ENCODE measurements around the gene EIF3B.
"Not testable (repeated sequence)": the region's sequence is repeated elsewhere in the genome, so short reads cannot be mapped to it uniquely, and the experiment has no call there.

The EIF3B gene

GRCh38 chr7:2354186-2354938 is at the start of gene EIF3B:
EIF3B (plus strand) TSS chr7:2354827; CDS start chr7:2354922, 95 bp downstream.
- Histone ChIP-seq H3K79me2 (ENCODE audit: low read length) (peaks cover 62% of the 10 kb centered on the region), H3K27ac (ENCODE audit: low read length) (peak within 1 kb of the TSS; percentile 80)

GRCh38 chr7:2305258-2305657 is 49.4 kb upstream of the EIF3B start:
- not testable (repeated sequence) for H4K20me1 ChIP-seq (ENCODE audit: insufficient read depth, low read length); H3K9me3 ChIP-seq (ENCODE audit: insufficient read depth, low read length); H3K27ac ChIP-seq (ENCODE audit: low read length); H3K27me3 ChIP-seq (ENCODE audit: low read depth, low read length); H3K9ac ChIP-seq (ENCODE audit: low read length); H3K4me2 ChIP-seq (ENCODE audit: low read length); H3K4me3 ChIP-seq (ENCODE audit: low read length); H2AFZ ChIP-seq (ENCODE audit: low read depth, low read length); H3K36me3 ChIP-seq (replicated peaks; ENCODE audit: low read depth, low read length)
- Histone ChIP-seq H3K79me2 (ENCODE audit: low read length) (peaks cover 48% of the 10 kb centered on the region), H3K4me1 (ENCODE audit: low read length) (peaks cover 26% of the 10 kb centered on the region)

More at GRCh38 chr7:2354186-2354938, at the start of gene EIF3B:
- Histone ChIP-seq H3K4me1 (ENCODE audit: low read length) (peaks cover 13% of the 10 kb centered on the region; the same call in 1 of the 2 replicates), H3K4me3 (ENCODE audit: low read length) (peak within 1 kb of the TSS; percentile 97), H2AFZ (ENCODE audit: low read depth, low read length) (peak within 1 kb of the TSS; percentile 89), H3K27me3 (ENCODE audit: low read depth, low read length) (no peaks in the 10 kb centered on the region), H4K20me1 (ENCODE audit: insufficient read depth, low read length) (peaks cover 31% of the 10 kb centered on the region), H3K9me3 (ENCODE audit: insufficient read depth, low read length) (no peaks in the 10 kb centered on the region), H3K36me3 (replicated peaks; ENCODE audit: low read depth, low read length) (peaks cover 28% of the 10 kb centered on the region), H3K9ac (ENCODE audit: low read length) (peak within 1 kb of the TSS; percentile 94), H3K4me2 (ENCODE audit: low read length) (peak within 1 kb of the TSS; percentile 98)
- TF ChIP-seq EZH2phosphoT487 (IDR thresholded peaks at IDR 0.05; ENCODE audit: low read depth) (no peak), CTCF (IDR thresholded peaks at IDR 0.05; ENCODE audit: low read depth, low read length) (no peak)

DNA sequence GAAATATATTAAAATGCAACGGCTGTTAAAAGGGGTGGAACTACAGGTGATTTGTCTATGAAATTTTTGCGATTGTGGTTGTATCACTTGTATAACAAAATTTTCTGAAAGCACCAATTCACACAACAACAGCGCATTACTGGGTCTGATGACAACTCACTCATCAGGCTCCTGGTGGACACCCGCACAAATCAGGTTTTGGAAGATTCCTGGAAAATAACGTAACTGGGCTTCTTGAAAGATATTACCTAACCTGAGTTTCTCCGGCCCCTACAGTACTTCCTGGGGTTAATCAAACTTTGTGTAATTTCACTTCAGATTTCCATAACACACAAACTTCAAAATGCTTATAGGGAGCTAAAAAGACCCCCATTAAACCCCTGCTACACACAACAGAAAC is 47.9 kb upstream of the EIF3B start:
- peaks cover 28% of the 10 kb centered on the region for H3K4me1 ChIP-seq (ENCODE audit: low read length)
- no peak overlapping the region for H3K9ac ChIP-seq (ENCODE audit: low read length)
- H3K4me3 ChIP-seq (ENCODE audit: low read length), result no peak overlapping the region
- H3K36me3 ChIP-seq (replicated peaks; ENCODE audit: low read depth, low read length), result peaks cover 5% of the 10 kb centered on the region
- H2AFZ ChIP-seq (ENCODE audit: low read depth, low read length), result no peak overlapping the region
- no peak overlapping the region for H3K4me2 ChIP-seq (ENCODE audit: low read length)
- no peaks in the 10 kb centered on the region for H4K20me1 ChIP-seq (ENCODE audit: insufficient read depth, low read length)
- TF ChIP-seq EZH2phosphoT487 (IDR thresholded peaks at IDR 0.05; ENCODE audit: low read depth), result no peak
- TF ChIP-seq CTCF (IDR thresholded peaks at IDR 0.05; ENCODE audit: low read depth, low read length), result no peak
- H3K27ac ChIP-seq (ENCODE audit: low read length), result no peak overlapping the region
- no peaks in the 10 kb centered on the region for H3K27me3 ChIP-seq (ENCODE audit: low read depth, low read length)
- peaks cover 45% of the 10 kb centered on the region for H3K79me2 ChIP-seq (ENCODE audit: low read length)
- H3K9me3 ChIP-seq (ENCODE audit: insufficient read depth, low read length), result no peaks in the 10 kb centered on the region

- Histone ChIP-seq H2AFZ (ENCODE audit: low read depth, low read length) (no peak overlapping the region), H3K9ac (ENCODE audit: low read length) (peak overlapping the region; percentile 27), H3K4me1 (ENCODE audit: low read length) (peaks cover 34% of the 10 kb centered on the region), H3K4me2 (ENCODE audit: low read length) (peak overlapping the region; percentile 69), H3K27me3 (ENCODE audit: low read depth, low read length) (no peaks in the 10 kb centered on the region), H3K36me3 (replicated peaks; ENCODE audit: low read depth, low read length) (peaks cover 5% of the 10 kb centered on the region), H4K20me1 (ENCODE audit: insufficient read depth, low read length) (no peaks in the 10 kb centered on the region), H3K9me3 (ENCODE audit: insufficient read depth, low read length) (no peaks in the 10 kb centered on the region), H3K27ac (ENCODE audit: low read length) (peak overlapping the region; percentile 46), H3K4me3 (ENCODE audit: low read length) (peak overlapping the region; percentile 59), H3K79me2 (ENCODE audit: low read length) (peaks cover 54% of the 10 kb centered on the region)
- TF ChIP-seq CTCF (IDR thresholded peaks at IDR 0.05; ENCODE audit: low read depth, low read length) (no peak), EZH2phosphoT487 (IDR thresholded peaks at IDR 0.05; ENCODE audit: low read depth) (no peak)
These were observed 46.9 kb upstream of the EIF3B start for GRCh38 chr7:2307690-2308107.
